Caco-2 (cell line): ENCODE results near the gene PDIA4. TPM values are rescaled to one million over a fixed set of nuclear protein-coding genes. Genes with fewer than 3 reads are reported as not detected.

Source experiments
- BruUV-seq: library from RNA; stranded (reverse); fragments of 400-500 nt; replicated peaks from 2 replicates; lab custom pipeline; 2021; lab: Mats Ljungman, UMichigan
- CTCF ChIA-PET: fragments of 300-600 bp; sonication (Branson Sonifier 250); formaldehyde crosslinking; loops from one replicate; lab custom pipeline; 2022; ENCODE audit warnings: antibody characterized with exemption; lab: Charles Lee
- POLR2A ChIA-PET: fragments of 300-600 bp; sonication (Branson Sonifier 250); formaldehyde crosslinking; loops from one replicate; lab custom pipeline; 2022; ENCODE audit warnings: antibody characterized with exemption; lab: Charles Lee
- DNase-seq, 2 experiments: peaks; one replicate each; pipeline versions ENCODE4 v3.0.0 to v3.0.0-alpha.2; 2020 to 2022
- H3K27me3 ChIP-seq: replicated peaks from 2 replicates; pipeline ENCODE4 v1.6.0; 2011; ENCODE audit warnings: low read length; ENCODE audit not compliant: control insufficient read depth, insufficient read depth
- H3K36me3 ChIP-seq: 2 replicates; pipeline ENCODE4 v1.5.1; 2011; ENCODE audit warnings: low read length; ENCODE audit not compliant: control insufficient read depth, insufficient read depth
- H3K4me1 ChIP-seq: fragments of 250-450 bp; sonication (Bioruptor Pico); 2 replicates; pipeline ENCODE4 v1.5.1; 2020; ENCODE audit warnings: mild to moderate bottlenecking
- H3K4me3 ChIP-seq: 2 replicates; pipeline ENCODE4 v1.5.1; 2011; ENCODE audit warnings: low read depth, mild to moderate bottlenecking, control low read depth, low read length
- H3K9me3 ChIP-seq: fragments of 250-450 bp; sonication (Bioruptor Pico); 2 replicates; pipeline ENCODE4 v1.5.1; 2020; ENCODE audit warnings: mild to moderate bottlenecking, moderate library complexity
- H3K27ac Mint-ChIP-seq: one replicate; pipeline ENCODE4 v1.8.0; 2022; ENCODE audit warnings: mixed read lengths; ENCODE audit not compliant: unreplicated experiment
- H3K27me3 Mint-ChIP-seq: one replicate; pipeline ENCODE4 v1.8.0; 2022; ENCODE audit warnings: mixed read lengths; ENCODE audit not compliant: insufficient read depth, unreplicated experiment
- H3K36me3 Mint-ChIP-seq: one replicate; pipeline ENCODE4 v1.8.0; 2022; ENCODE audit warnings: mild to moderate bottlenecking, mixed read lengths; ENCODE audit not compliant: insufficient read depth, unreplicated experiment
- H3K4me1 Mint-ChIP-seq: one replicate; pipeline ENCODE4 v1.8.0; 2022; ENCODE audit warnings: low read depth, mixed read lengths; ENCODE audit not compliant: unreplicated experiment
- H3K4me3 Mint-ChIP-seq: one replicate; pipeline ENCODE4 v1.8.0; 2022; ENCODE audit warnings: mild to moderate bottlenecking, moderate library complexity, mixed read lengths; ENCODE audit not compliant: unreplicated experiment
- H3K9me3 Mint-ChIP-seq: one replicate; pipeline ENCODE4 v1.8.0; 2022; ENCODE audit warnings: mixed read lengths; ENCODE audit not compliant: unreplicated experiment
- CTCF ChIP-seq, 2 experiments: fragments of 200-600 bp in 1 of 2; IDR thresholded peaks; 1 replicate in 1 of 2; 2 replicates in 1 of 2; pipeline versions ENCODE4 v1.5.1 to v1.8.0; 2011 to 2022; ENCODE audit warnings: antibody characterized with exemption in 1 of 2, control low read depth in 1 of 2, inconsistent platforms in 1 of 2, low read depth in 1 of 2, low read length in 1 of 2, mild to moderate bottlenecking in 1 of 2, moderate library complexity in 1 of 2; ENCODE audit not compliant: insufficient read depth in 1 of 2, severe bottlenecking in 1 of 2, unreplicated experiment in 1 of 2
- intact Hi-C: fragments of 100-400 bp; cut with micrococcal nuclease; formaldehyde crosslinking; loops from one replicate; pipeline ENCODE4 v1.10.0; 2022; ENCODE audit not compliant: unreplicated experiment
- total RNA-seq: library from RNA; stranded (reverse); gene quantifications from 2 replicates; pipeline ENCODE4 v1.2.3, GENCODE V29; 2022

The PDIA4 gene
- total RNA-seq, 1 experiment from 2014 or later = 197 TPM

GRCh38 chr7:148999192-148999591 is 29.1 kb downstream of the PDIA4 start:
- intact Hi-C loops = no loop called here
- no peak for TF ChIP-seq CTCF (IDR thresholded peaks at IDR 0.05; ENCODE audit: insufficient read depth in 1 of 2, low read depth in 1 of 2, low read length in 1 of 2, severe bottlenecking in 1 of 2, unreplicated experiment in 1 of 2)
- Mint-ChIP-seq H3K9me3 (no peaks in the 10 kb centered on the region), H3K4me3 (no peak overlapping the region), H3K4me1 (no peaks in the 10 kb centered on the region), H3K27me3 (no peaks in the 10 kb centered on the region), H3K36me3 (peaks cover 29% of the 10 kb centered on the region), H3K27ac (no peak overlapping the region)
- CTCF ChIA-PET = no interaction called here
- Histone ChIP-seq H3K36me3 (no peaks in the 10 kb centered on the region; the same call in 1 of the 2 replicates), H3K4me1 (no peaks in the 10 kb centered on the region), H3K4me3 (no peak overlapping the region), H3K27me3 (no peaks in the 10 kb centered on the region), H3K9me3 (no peaks in the 10 kb centered on the region)
- POLR2A ChIA-PET = no interaction called here
- no TSS peak for BruUV-seq
- no peak for DNase-seq

GRCh38 chr7:148997497-148997896 is 30.8 kb downstream of the PDIA4 start:
- no peaks in the 10 kb centered on the region for H3K9me3 Mint-ChIP-seq
- Histone ChIP-seq H3K36me3 (no peaks in the 10 kb centered on the region; the same call in 1 of the 2 replicates), H3K4me1 (no peaks in the 10 kb centered on the region), H3K4me3 (no peak overlapping the region), H3K27me3 (no peaks in the 10 kb centered on the region), H3K9me3 (no peaks in the 10 kb centered on the region)
- H3K36me3 Mint-ChIP-seq = peaks cover 13% of the 10 kb centered on the region
- no peak overlapping the region for H3K4me3 Mint-ChIP-seq
- no peak for DNase-seq
- H3K4me1 Mint-ChIP-seq = no peaks in the 10 kb centered on the region
- H3K27me3 Mint-ChIP-seq = no peaks in the 10 kb centered on the region
- no peak for TF ChIP-seq CTCF (IDR thresholded peaks at IDR 0.05; ENCODE audit: insufficient read depth in 1 of 2, low read depth in 1 of 2, low read length in 1 of 2, severe bottlenecking in 1 of 2, unreplicated experiment in 1 of 2)
- intact Hi-C loops = no loop called here
- H3K27ac Mint-ChIP-seq = no peak overlapping the region
- POLR2A ChIA-PET = no interaction called here
- CTCF ChIA-PET = no interaction called here
- BruUV-seq = no TSS peak

- H3K4me1 Mint-ChIP-seq = no peaks in the 10 kb centered on the region
- no peaks in the 10 kb centered on the region for H3K27me3 Mint-ChIP-seq
- TF ChIP-seq CTCF (IDR thresholded peaks at IDR 0.05; ENCODE audit: insufficient read depth in 1 of 2, low read depth in 1 of 2, low read length in 1 of 2, severe bottlenecking in 1 of 2, unreplicated experiment in 1 of 2) = no peak
- Histone ChIP-seq H3K9me3 (no peaks in the 10 kb centered on the region), H3K36me3 (no peaks in the 10 kb centered on the region), H3K27me3 (no peaks in the 10 kb centered on the region), H3K4me3 (no peak overlapping the region), H3K4me1 (no peaks in the 10 kb centered on the region)
- BruUV-seq = no TSS peak
- H3K36me3 Mint-ChIP-seq = no peaks in the 10 kb centered on the region
- CTCF ChIA-PET = no interaction called here
- intact Hi-C loops = no loop called here
- no peak for DNase-seq
- no peak overlapping the region for H3K27ac Mint-ChIP-seq
- H3K9me3 Mint-ChIP-seq = no peaks in the 10 kb centered on the region
- H3K4me3 Mint-ChIP-seq = no peak overlapping the region
- POLR2A ChIA-PET = no interaction called here
These were observed 33.7 kb downstream of the PDIA4 start for GRCh38 chr7:148994576-148994975.
